CD14-positive monocyte (primary cell): ENCODE measurements around the gene NEK6. TPM values are rescaled to one million over a fixed set of nuclear protein-coding genes. Genes with fewer than 3 reads are reported as not detected.

ENCODE experiments used
- DNase-seq, 3 donors: peaks; one replicate each; pipeline ENCODE4 v3.0.0-alpha.2; 2011 to 2022
- H2AFZ ChIP-seq: 2 replicates; pipeline ENCODE4 v1.6.0; 2012; ENCODE audit warnings: mild to moderate bottlenecking, low read depth, low read length, inconsistent platforms; ENCODE audit not compliant: insufficient read depth, poor library complexity, severe bottlenecking
- H3K27ac ChIP-seq, 2 donors: 1 replicate in 1 of 2; 2 replicates in 1 of 2; pipeline ENCODE4 v1.5.1; 2012 to 2013; ENCODE audit warnings: low read length in 2 of 2, control low read depth in 1 of 2, inconsistent platforms in 1 of 2, low read depth in 1 of 2, mild to moderate bottlenecking in 1 of 2
- H3K27me3 ChIP-seq, 2 donors: one replicate each; pipeline versions ENCODE4 v1.6.0 to v1.6.1; 2011 to 2013; ENCODE audit warnings: low read length in 2 of 2; ENCODE audit not compliant: control insufficient read depth in 2 of 2, insufficient read depth in 2 of 2
- H3K36me3 ChIP-seq, 2 donors: replicated peaks in 1 of 2; 1 replicate in 1 of 2; 2 replicates in 1 of 2; pipeline versions ENCODE4 v1.5.1 to v1.6.1; 2012 to 2013; ENCODE audit warnings: low read length in 2 of 2, control low read depth in 1 of 2, inconsistent platforms in 1 of 2, mild to moderate bottlenecking in 1 of 2; ENCODE audit not compliant: insufficient read depth in 2 of 2, control insufficient read depth in 1 of 2
- H3K4me1 ChIP-seq, 2 donors: 1 replicate in 1 of 2; 2 replicates in 1 of 2; pipeline versions ENCODE4 v1.5.1 to v1.6.1; 2012 to 2013; ENCODE audit warnings: low read length in 2 of 2, control low read depth in 1 of 2, inconsistent platforms in 1 of 2, mild to moderate bottlenecking in 1 of 2, moderate library complexity in 1 of 2; ENCODE audit not compliant: insufficient read depth in 2 of 2, control insufficient read depth in 1 of 2
- H3K4me2 ChIP-seq: replicated peaks from 2 replicates; pipeline ENCODE3; 2012; ENCODE audit warnings: low read length, moderate library complexity, mild to moderate bottlenecking; ENCODE audit not compliant: poor library complexity, severe bottlenecking; ENCODE audit errors: extremely low read depth
- H3K4me3 ChIP-seq, 3 experiments: fragments of 200-600 bp in 1 of 3; sonication (generic) in 1 of 3; replicated peaks in 1 of 3; 1 replicate in 2 of 3; 2 replicates in 1 of 3; pipeline ENCODE4 v1.5.1; 2011 to 2013; ENCODE audit warnings: low read length in 3 of 3, mild to moderate bottlenecking in 3 of 3, control low read depth in 2 of 3, low read depth in 2 of 3, inconsistent platforms in 1 of 3, moderate library complexity in 1 of 3
- H3K79me2 ChIP-seq: 2 replicates; pipeline ENCODE4 v1.6.0; 2012; ENCODE audit warnings: mild to moderate bottlenecking, control low read depth, inconsistent platforms, low read length, moderate library complexity; ENCODE audit not compliant: insufficient read depth
- H3K9ac ChIP-seq: 2 replicates; pipeline ENCODE4 v1.6.0; 2017; ENCODE audit warnings: low read length, mild to moderate bottlenecking; ENCODE audit not compliant: insufficient read depth, poor library complexity, severe bottlenecking
- H3K9me3 ChIP-seq, 2 donors: replicated peaks in 1 of 2; 1 replicate in 1 of 2; 2 replicates in 1 of 2; pipeline versions ENCODE4 v1.5.1 to v1.6.1; 2012 to 2013; ENCODE audit warnings: low read length in 2 of 2, control low read depth in 1 of 2; ENCODE audit not compliant: control insufficient read depth in 1 of 2, insufficient read depth in 1 of 2
- H4K20me1 ChIP-seq: 2 replicates; pipeline ENCODE4 v1.6.0; 2012; ENCODE audit warnings: mild to moderate bottlenecking, low read length, control low read depth, moderate library complexity; ENCODE audit not compliant: insufficient read depth
- H3K27ac Mint-ChIP-seq, 7 donors: one replicate each; pipeline ENCODE4 v1.8.0; 2020; ENCODE audit warnings: mild to moderate bottlenecking in 7 of 7, mixed read lengths in 7 of 7, moderate library complexity in 6 of 7, inconsistent platforms in 2 of 7
- H3K27me3 Mint-ChIP-seq, 3 donors: one replicate each; pipeline ENCODE4 v1.8.0; 2021 to 2022; ENCODE audit warnings: low read depth in 3 of 3, mild to moderate bottlenecking in 3 of 3, mixed read lengths in 3 of 3, moderate library complexity in 3 of 3, inconsistent platforms in 1 of 3
- H3K36me3 Mint-ChIP-seq, 2 donors: one replicate each; pipeline ENCODE4 v1.8.0; 2020; ENCODE audit warnings: mixed read lengths in 2 of 2, inconsistent platforms in 1 of 2, mild to moderate bottlenecking in 1 of 2
- H3K4me1 Mint-ChIP-seq: one replicate; pipeline ENCODE4 v1.8.0; 2020; ENCODE audit warnings: mild to moderate bottlenecking, mixed read lengths
- H3K4me3 Mint-ChIP-seq, 2 donors: one replicate each; pipeline ENCODE4 v1.8.0; 2020; ENCODE audit warnings: mild to moderate bottlenecking in 2 of 2, mixed read lengths in 2 of 2, moderate library complexity in 1 of 2
- H3K9me3 Mint-ChIP-seq, 7 donors: one replicate each; pipeline ENCODE4 v1.8.0; 2020 to 2022; ENCODE audit warnings: mixed read lengths in 7 of 7, mild to moderate bottlenecking in 6 of 7, moderate library complexity in 6 of 7, inconsistent platforms in 2 of 7
- WGBS: methylation state at CpG from one replicate; pipeline ENCODE4 v1.1.5; 2013; ENCODE audit warnings: missing lambda C conversion rate; ENCODE audit not compliant: insufficient coverage; 5-methylcytosine and 5-hydroxymethylcytosine counted together
- intact Hi-C, 2 donors: fragments of 100-400 bp; cut with micrococcal nuclease; formaldehyde crosslinking; loops; one replicate each; pipeline versions ENCODE4 v1.15.0 to v1.15.1; 2023
- polyA plus RNA-seq, 3 donors: library from polyadenylated mRNA; depleted of rRNA in 1 of 3; unstranded in 2 of 3; stranded (reverse) in 1 of 3; fragments of 300-500 nt in 2 of 3; fragments of >200 nt in 1 of 3; fragmentation: Illumina TruSeq in 2 of 3; gene quantifications; 1 replicate in 2 of 3; 2 replicates in 1 of 3; pipeline ENCODE4 v1.2.3, GENCODE V29; 2012 to 2021
- TF ChIP-seq, protein P1 (sequence below): fragments of 200-600 bp; IDR thresholded peaks from one replicate; pipeline ENCODE4 v1.8.0; 2022; ENCODE audit warnings: antibody characterized with exemption, mild to moderate bottlenecking

NEK6 gene
- polyA plus RNA-seq, 3 donors: 26.1 to 46.0 (median 35.8) TPM

GRCh38 chr9:124394167-124394566 is 136.4 kb downstream of the NEK6 start:
- H3K4me3 Mint-ChIP-seq: peak overlapping the region; percentile 37 to 48
- Histone ChIP-seq H2AFZ (peak overlapping the region; percentile 29), H3K27me3 (no peaks in the 10 kb centered on the region), H3K27ac (peak overlapping the region; percentile 17 to 76), H3K79me2 (peaks cover 79% of the 10 kb centered on the region), H3K4me2 (peak overlapping the region; percentile 43), H3K4me1 (peaks cover 51 to 65% of the 10 kb centered on the region in 2 donors), H4K20me1 (peaks cover 24% of the 10 kb centered on the region), H3K36me3 (peaks cover 0 to 17% of the 10 kb centered on the region in 2 donors), H3K4me3 (peak overlapping the region in 1 of 3 experiments; percentile 13), H3K9ac (no peak overlapping the region), H3K9me3 (no peaks in the 10 kb centered on the region)
- intact Hi-C loops: loop anchor here in 1 of 2 donors (2.0 kb wide), 1 partner anchor 13 kb away; no protein-coding TSS in a partner anchor
- H3K27me3 Mint-ChIP-seq: no peaks in the 10 kb centered on the region
- peak; percentile 30 to 66 (median 57) for DNase-seq
- 0% methylated on average over 1 of the region's 2 CpGs for WGBS
- TF ChIP-seq, protein P1, sequence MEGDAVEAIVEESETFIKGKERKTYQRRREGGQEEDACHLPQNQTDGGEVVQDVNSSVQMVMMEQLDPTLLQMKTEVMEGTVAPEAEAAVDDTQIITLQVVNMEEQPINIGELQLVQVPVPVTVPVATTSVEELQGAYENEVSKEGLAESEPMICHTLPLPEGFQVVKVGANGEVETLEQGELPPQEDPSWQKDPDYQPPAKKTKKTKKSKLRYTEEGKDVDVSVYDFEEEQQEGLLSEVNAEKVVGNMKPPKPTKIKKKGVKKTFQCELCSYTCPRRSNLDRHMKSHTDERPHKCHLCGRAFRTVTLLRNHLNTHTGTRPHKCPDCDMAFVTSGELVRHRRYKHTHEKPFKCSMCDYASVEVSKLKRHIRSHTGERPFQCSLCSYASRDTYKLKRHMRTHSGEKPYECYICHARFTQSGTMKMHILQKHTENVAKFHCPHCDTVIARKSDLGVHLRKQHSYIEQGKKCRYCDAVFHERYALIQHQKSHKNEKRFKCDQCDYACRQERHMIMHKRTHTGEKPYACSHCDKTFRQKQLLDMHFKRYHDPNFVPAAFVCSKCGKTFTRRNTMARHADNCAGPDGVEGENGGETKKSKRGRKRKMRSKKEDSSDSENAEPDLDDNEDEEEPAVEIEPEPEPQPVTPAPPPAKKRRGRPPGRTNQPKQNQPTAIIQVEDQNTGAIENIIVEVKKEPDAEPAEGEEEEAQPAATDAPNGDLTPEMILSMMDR: no peak
- H3K4me1 Mint-ChIP-seq: peaks cover 70% of the 10 kb centered on the region
- H3K27ac Mint-ChIP-seq: peak overlapping the region; percentile 72 to 93 (median 79)
- no peaks in the 10 kb centered on the region for H3K9me3 Mint-ChIP-seq
- peaks cover 12 to 22% of the 10 kb centered on the region in 2 donors for H3K36me3 Mint-ChIP-seq

- peaks cover 0 to 17% of the 10 kb centered on the region in 2 donors for H3K36me3 ChIP-seq
- TF ChIP-seq, protein P1: no peak
- no peaks in the 10 kb centered on the region for H3K9me3 ChIP-seq
- H3K4me2 ChIP-seq: peak overlapping the region; percentile 43
- peaks cover 28% of the 10 kb centered on the region for H4K20me1 ChIP-seq
- peak overlapping the region in 1 of 2 donors; percentile 76 for H3K27ac ChIP-seq
- no peak overlapping the region for H3K9ac ChIP-seq
- Mint-ChIP-seq H3K36me3 (peaks cover 8 to 20% of the 10 kb centered on the region in 2 donors), H3K27ac (peak overlapping the region; percentile 63 to 93 (median 79)), H3K4me1 (peaks cover 70% of the 10 kb centered on the region), H3K4me3 (no peak overlapping the region), H3K9me3 (no peaks in the 10 kb centered on the region), H3K27me3 (peaks cover 0 to under 1% (median 0%) of the 10 kb centered on the region in 3 donors)
- peaks cover 52 to 65% of the 10 kb centered on the region in 2 donors for H3K4me1 ChIP-seq
- H2AFZ ChIP-seq: peak overlapping the region; percentile 29
- WGBS: 22% methylated on average over 2 of the region's 3 CpGs
- H3K4me3 ChIP-seq: peak overlapping the region in 1 of 3 experiments; percentile 13
- no peak for DNase-seq
- peaks cover 79% of the 10 kb centered on the region for H3K79me2 ChIP-seq
- no peaks in the 10 kb centered on the region for H3K27me3 ChIP-seq
- intact Hi-C loops: loop anchor here in 1 of 2 donors (2.0 kb wide), 1 partner anchor 14 kb away; no protein-coding TSS in a partner anchor
Observed at GRCh38 chr9:124394596-124394995, 136.8 kb downstream of the NEK6 start.
